Activated CD8-positive, alpha-beta memory T cell treated with anti-CD3 and anti-CD28 coated beads for 36 hours (primary cell): ENCODE measurements around the gene HILPDA. TPM values are rescaled to one million over a fixed set of nuclear protein-coding genes. Genes with fewer than 3 reads are reported as not detected.
"Not testable (repeated sequence)": the region's sequence is repeated elsewhere in the genome, so short reads cannot be mapped to it uniquely, and the experiment has no call there.

Experiments
- CTCF ChIA-PET: fragments of 350-600 bp; sonication (Branson Sonifier 250); formaldehyde crosslinking; loops from one replicate; lab custom pipeline; 2021; ENCODE audit warnings: antibody characterized with exemption; lab: Charles Lee
- POLR2A ChIA-PET: fragments of 350-600 bp; sonication (Branson Sonifier 250); formaldehyde crosslinking; loops from one replicate; lab custom pipeline; 2021; ENCODE audit warnings: antibody characterized with exemption; lab: Charles Lee
- total RNA-seq, 2 experiments: library from RNA; stranded (reverse); gene quantifications; one replicate each; pipeline ENCODE4 v1.2.3, GENCODE V29; 2021

The HILPDA gene
- total RNA-seq, 2 experiments from 2014 or later: 49.9 to 53.1 TPM

DNA sequence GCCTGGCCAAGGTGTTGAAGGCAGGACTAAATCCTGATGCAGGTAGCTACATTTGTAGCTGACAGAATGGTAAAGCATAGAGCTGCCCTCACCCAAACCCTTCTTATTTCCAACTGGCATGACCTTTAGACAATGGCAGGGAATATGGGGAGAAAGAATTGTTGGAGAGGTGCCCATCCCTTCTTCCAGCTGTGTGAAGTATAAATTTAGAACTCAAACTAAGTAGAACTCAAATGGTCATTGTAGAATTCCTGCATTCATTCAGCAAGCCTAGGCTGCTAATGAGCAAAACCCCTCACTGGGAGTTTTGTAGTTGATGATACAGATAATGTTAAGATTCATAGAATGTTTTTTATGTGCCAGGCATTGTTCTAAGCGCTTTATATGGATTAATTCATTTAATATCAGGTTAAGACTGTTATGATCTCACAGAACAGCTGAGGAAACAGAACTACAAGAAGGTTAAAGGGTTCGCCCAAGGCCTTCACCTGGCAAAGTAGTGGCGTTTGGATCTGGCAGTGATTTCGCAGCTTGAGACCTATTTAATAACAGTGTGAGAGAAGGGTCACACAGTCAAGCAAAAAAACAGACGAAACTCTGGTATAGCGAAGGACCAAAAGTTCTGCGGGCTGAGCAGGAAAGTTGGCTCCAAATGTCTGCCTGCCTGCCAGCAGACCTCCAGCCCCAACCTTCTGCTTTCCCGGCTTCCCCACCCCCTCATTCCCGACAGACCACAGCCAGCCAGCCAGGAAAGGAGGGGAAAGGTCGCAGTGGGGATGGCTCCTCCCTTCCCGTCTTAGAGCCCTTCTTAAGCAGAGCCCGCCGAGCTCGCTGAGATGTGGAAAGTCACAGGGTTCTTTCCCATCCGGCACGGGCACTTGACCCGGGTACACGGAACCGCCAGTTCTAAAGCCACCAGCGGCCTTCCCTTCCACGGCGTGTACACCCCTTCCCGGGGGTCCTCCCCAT, 1.6 kb upstream of the HILPDA start:
- CTCF ChIA-PET: interaction anchor here (0.6 to 2.9 kb wide), 6 partner anchors 12 to 1168 kb away, joined by 3 to 20 read pairs (median 3); no protein-coding TSS in a partner anchor
- POLR2A ChIA-PET: no interaction called here

DNA sequence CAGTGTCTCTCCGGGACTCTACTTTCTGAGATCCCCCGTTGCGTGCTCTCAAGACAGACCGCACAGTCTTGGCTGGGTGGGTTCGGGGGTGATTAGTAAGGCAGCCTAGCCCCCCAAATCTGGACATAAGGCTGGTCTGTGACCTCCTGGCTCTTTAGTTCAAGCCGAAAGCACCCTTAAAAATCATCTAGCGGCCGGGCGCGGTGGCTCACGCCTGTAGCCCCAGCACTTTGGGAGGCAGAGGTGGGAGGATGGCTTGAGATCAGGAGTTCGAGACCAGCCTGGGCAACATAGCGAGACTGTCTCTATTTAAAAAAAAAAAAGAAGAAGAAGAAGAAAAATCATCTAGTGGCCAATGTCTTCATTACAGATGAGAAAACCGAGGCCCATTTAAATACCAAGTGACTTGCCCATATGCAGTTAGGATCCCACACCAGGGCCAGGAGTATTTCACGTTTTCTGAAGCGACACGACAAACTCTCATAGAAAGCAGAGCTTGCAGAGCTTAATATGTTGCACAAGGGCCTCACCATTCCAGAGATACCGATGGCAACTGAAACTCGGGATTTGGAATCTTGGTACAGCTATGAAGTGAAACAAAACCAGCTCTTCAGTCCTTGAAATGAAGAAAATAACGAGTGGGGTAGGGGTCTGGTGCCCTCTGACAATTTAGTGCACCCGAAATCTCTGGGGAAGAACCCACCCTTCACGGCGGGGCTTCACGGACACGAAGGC, 703 bp upstream of the HILPDA start:
- ChIA-PET CTCF (interaction anchor here (0.7 to 1.4 kb wide), 7 partner anchors 11 to 43 kb away, joined by 3 to 10 read pairs (median 4); no protein-coding TSS in a partner anchor), POLR2A (interaction anchor here (0.8 to 0.9 kb wide), 2 partner anchors 28 to 45 kb away, joined by 3 read pairs; partner anchors contain the start of gene IMPDH1)

DNA sequence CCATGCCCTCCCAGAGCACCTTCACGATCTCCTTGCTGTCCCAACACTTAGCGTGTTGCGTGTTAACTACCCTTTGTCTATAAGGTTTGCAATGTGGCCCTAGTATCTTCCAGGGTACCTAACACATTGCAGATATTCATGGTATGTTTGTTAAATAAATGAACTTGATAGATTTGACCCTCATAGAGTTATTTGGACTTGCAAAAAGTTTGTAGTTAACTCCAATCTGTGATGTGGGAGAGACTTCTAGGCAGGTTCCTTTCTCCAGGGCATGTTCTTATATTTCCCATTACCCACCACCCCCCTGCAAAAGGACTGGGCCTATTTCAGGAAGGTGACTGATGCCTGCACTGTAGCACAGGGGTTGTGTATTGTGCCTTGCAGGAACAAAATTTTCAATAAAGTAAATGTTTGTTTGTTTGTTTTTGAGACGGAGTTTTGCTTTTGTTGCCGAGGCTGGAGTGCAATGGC, 612 bp downstream of the HILPDA start:
- POLR2A ChIA-PET: no interaction called here
- CTCF ChIA-PET: interaction anchor here (1.1 to 2.3 kb wide), 3 partner anchors 29 to 44 kb away, joined by 3 to 8 read pairs (median 4); no protein-coding TSS in a partner anchor

DNA sequence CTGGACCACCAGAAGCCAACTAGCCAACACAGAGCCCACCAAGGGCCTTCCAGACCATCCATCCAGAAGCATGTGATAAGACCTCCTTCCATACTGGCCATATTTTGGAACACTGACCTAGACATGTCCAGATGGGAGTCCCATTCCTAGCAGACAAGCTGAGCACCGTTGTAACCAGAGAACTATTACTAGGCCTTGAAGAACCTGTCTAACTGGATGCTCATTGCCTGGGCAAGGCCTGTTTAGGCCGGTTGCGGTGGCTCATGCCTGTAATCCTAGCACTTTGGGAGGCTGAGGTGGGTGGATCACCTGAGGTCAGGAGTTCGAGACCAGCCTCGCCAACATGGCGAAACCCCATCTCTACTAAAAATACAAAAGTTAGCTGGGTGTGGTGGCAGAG, 1.7 kb downstream of the HILPDA start:
- ChIA-PET CTCF (interaction anchor here (0.8 to 2.3 kb wide), 3 partner anchors 17 to 30 kb away, joined by 3 to 8 read pairs (median 3); no protein-coding TSS in a partner anchor), POLR2A (interaction anchor here (0.6 kb wide), 1 partner anchor 31 kb away, joined by 4 read pairs; no protein-coding TSS in a partner anchor)

DNA sequence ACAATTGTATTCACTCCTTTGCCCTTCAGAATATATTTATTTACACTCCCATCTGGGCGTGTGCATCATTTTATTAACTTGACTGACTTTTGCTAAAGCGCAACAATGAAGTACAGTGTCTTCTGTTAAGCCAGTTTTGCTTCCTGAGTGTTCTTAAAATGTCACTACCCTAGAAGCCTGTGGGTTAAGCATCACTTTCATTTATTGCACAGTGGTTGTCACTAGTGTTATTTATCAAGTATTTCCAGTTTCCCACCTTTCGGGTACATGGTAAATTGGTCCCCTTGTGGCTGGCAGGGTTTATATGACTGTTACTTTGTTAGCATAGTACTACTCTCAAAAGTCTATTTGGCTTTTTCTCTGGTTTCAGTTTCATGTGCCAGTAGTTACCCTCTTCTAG, 3.3 kb downstream of the HILPDA start:
- ChIA-PET CTCF (interaction anchor here (1.3 to 3.1 kb wide), 3 partner anchors 14 to 42 kb away, joined by 7 to 113 read pairs (median 16); no protein-coding TSS in a partner anchor), POLR2A (interaction anchor here (1.4 kb wide), 1 partner anchor 32 kb away, joined by 5 read pairs; no protein-coding TSS in a partner anchor)

DNA sequence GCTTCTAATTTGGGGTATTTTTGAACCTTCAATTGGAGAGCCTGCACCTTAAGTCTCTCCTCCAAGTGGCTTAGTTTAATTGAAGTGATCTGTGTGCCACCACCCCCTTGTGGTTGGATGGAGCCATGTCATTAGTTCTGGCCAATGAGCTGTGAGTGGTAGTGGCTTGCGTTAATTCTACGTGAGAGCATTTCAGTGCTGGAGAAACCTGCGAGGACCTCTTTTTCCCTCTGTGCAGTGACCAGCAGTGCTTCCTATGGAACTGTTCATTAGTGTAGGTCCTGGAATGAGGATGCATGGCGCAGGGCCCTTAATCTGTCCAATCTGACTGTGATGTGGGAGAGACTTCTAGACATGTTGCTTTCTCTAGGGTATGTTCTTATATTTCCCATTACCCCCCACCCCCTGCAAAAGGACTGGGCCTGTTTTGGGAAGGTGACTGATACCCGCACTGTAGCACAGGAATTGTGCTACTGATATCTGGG, 3.8 kb downstream of the HILPDA start:
- ChIA-PET CTCF (interaction anchor here (1.0 to 3.1 kb wide), 4 partner anchors 15 to 43 kb away, joined by 5 to 113 read pairs (median 12); no protein-coding TSS in a partner anchor), POLR2A (interaction anchor here (0.6 to 1.4 kb wide), 2 partner anchors 33 to 372 kb away, joined by 3 to 5 read pairs; no protein-coding TSS in a partner anchor)

DNA sequence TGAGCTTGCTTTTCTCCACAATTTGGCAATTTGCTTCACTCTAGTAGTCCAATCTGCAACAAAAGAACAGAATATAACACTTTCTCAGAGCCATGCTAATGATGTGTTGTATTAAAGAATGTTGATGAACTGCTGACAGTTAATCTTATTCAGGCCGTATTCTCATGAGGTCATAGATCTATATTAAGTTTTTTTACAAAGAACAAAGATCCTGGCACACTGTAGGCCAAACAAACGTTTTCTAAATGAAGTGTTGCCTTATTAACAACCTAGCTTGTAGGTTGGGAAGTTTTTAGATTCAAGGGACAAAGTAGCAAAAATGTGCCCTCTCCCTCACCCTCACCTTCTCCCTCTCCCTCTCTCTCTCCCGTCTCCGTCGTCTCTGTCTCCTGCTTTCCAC, 6.8 kb downstream of the HILPDA start:
- CTCF ChIA-PET: interaction anchor here (2.0 kb wide), 1 partner anchor 64 kb away, joined by 12 read pairs; no protein-coding TSS in a partner anchor

DNA sequence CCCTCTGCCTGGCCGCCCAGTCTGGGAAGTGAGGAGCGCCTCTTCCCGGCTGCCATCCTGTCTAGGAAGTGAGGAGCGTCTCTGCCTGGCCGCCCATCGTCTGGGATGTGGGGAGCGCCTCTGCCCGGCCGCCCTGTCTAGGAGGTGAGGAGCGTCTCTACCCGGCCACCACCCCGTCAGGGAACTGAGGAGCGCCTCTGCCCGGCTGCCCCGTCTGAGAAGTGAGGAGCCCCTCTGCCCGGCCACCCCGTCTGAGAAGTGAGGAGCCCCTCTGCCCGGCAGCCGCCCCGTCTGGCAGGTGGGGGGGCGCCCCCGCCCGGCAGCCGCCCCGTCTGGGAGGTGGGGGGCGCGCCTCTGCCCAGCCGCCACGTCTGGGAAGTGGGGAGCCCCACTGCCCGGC, 7.7 kb downstream of the HILPDA start:
- POLR2A ChIA-PET, CTCF ChIA-PET: not testable (repeated sequence)

More for the DNA sequence above, 6.8 kb downstream of the HILPDA start:
- POLR2A ChIA-PET: no interaction called here

DNA sequence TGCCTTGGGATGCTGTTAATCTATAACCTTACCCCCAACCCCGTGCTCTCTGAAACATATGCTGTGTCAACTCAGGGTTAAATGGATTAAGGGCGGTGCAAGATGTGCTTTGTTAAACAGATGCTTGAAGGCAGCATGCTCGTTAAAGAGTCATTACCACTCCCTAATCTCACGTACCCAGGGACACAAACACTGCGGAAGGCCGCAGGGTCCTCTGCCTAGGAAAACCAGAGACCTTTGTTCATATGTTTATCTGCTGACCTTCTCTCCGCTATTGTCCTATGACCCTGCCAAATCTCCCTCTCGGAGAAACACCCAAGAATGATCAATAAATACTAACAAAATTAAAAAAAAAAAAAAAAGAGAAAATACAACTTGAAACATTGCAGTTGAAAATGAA, 8.3 kb downstream of the HILPDA start:
- CTCF ChIA-PET, POLR2A ChIA-PET: not testable (repeated sequence)

DNA sequence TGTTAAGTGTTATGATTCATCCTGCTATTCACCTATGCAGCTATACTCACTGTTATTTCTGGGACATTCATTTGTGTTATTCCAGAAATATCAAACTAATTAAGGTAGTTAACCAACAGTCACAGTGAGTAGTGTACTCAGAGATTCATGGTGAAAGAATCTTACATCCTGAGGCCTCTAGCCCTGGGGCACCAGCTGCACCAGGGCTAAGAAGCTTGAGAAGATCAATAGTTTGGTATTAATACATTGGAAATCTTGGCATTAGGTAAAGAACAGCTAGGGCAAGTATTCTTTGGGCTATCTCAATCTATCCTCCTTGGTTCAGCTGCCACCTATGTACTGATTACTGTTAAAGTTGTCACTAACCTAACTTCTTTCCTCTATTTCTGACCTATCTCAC, 11.2 kb downstream of the HILPDA start:
- POLR2A ChIA-PET, CTCF ChIA-PET: not testable (repeated sequence)

DNA sequence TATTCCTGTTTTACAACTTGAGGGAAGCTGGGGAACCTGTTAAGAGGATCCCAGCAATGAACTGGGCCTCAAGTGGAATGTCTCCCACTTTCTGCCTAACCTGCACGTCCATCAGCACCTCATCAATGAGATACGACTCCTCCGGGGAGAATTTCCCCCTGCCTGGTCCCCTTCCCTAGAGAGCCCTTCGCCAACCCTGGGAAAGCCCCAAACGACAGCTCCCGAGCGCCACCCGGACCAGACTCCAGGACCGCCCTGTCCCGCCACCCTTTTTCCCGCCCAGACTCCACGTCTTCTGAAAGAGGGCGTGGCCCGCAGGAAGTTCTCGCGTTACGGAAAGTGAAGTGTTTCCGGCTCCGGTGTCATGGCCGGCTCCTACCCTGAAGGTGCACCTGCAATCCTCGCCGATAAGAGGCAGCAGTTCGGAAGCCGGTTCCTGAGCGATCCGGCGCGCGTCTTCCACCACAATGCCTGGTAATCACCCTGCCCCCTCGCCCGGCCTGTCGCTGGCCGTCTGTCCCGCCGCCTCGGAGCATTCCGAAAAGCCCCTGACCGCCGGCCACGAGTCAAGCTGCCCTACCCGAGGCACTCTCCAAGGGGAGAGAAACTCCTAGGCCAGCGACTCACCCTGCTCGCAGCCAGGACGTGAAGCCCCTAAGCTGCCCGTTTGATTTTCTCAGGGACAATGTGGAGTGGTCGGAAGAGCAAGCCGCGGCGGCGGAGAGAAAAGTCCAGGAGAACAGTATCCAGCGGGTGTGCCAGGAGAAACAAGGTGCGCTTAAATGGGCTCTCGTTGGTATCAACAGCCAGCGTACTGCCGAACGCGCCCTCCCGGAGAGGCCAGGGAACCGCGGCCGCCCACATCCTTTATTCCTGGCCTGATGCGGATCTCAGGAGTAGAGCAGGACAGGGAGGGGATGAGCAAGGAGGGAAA, 21.0 kb downstream of the HILPDA start, which contains the start of gene METTL2B:
Gene METTL2B (plus strand): TSS at position 347 of the 934 bp plus-strand sequence. CDS start 18 bp downstream, at position 365.
- ChIA-PET POLR2A (interaction anchor here (0.6 to 0.9 kb wide), 3 partner anchors 58 to 116 kb away, joined by 3 to 5 read pairs (median 3); no protein-coding TSS in a partner anchor), CTCF (interaction anchor here (1.0 to 1.1 kb wide), 2 partner anchors 15 to 89 kb away, joined by 3 to 4 read pairs; no protein-coding TSS in a partner anchor)

DNA sequence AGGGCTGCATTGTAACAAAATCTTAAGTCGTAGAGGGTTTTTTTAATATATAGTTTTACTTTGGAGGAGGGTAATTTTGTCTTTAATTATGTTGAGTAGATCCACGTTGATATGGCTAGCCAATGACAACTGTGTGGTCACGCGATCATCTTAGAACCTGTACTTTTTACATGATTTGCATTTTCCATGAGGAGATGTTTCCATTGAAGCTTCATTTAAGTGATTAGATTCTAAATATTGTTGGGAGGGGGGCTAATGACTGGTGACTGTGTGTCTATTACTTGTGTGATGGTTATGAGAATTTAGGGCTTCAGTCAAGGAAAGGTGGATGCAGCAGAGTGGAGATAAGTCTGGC, 21.6 kb downstream of the HILPDA start:
- POLR2A ChIA-PET: interaction anchor here (0.6 kb wide), 1 partner anchor 72 kb away, joined by 3 read pairs; no protein-coding TSS in a partner anchor
- CTCF ChIA-PET: not testable (repeated sequence)

DNA sequence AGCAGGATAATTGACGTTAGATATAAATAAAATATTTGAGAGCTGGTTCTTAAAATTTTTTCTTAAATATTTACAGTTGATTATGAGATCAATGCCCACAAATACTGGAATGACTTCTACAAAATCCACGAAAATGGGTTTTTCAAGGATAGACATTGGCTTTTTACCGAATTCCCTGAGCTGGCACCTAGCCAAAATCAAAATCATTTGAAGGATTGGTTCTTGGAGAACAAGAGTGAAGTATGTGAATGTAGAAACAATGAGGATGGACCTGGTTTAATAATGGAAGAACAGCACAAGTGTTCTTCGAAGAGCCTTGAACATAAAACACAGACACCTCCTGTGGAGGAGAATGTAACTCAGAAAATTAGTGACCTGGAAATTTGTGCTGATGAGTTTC, 23.4 kb downstream of the HILPDA start:
- POLR2A ChIA-PET, CTCF ChIA-PET: not testable (repeated sequence)

DNA sequence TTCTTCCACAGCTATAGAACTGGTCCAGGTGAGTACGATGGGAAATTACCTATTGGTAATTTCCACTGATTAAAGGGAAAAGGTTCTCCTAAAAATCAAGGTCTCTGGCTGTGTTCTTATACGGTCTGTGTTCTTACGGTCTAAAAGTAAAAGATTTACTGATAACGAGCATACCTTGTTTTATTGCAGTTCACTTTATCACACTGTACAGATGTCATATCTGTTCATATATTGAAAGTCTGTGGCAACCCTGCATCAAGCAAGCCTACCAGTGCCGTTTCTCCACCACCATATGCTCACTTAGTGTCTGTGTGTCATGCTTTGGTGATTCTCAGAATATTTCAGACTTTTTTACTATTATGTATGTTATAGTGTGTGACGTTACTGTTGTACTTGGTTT, 32.5 kb downstream of the HILPDA start:
- POLR2A ChIA-PET: not testable (repeated sequence)

DNA sequence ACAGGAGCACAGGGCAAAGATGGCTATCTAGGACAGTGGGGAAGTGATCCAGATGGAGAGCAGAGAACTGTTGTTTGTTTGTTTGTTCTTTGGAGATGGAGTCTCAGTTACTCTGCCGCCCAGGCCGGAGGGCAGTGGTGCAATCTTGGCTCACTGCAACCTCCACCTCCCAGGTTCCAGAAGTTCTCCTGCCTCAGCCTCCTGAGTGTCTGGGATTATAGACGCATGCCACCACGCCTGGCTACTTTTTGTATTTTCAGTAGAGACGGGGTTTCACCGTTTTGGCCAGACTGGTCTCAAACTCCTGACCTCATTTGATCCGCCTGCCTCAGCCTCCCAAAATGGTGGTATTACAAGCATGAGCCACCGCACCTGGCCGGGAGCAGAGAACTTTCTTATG, 41.7 kb downstream of the HILPDA start:
- ChIA-PET POLR2A (no interaction called here), CTCF (no interaction called here)

More for the DNA sequence above, 32.5 kb downstream of the HILPDA start:
- CTCF ChIA-PET: not testable (repeated sequence)

DNA sequence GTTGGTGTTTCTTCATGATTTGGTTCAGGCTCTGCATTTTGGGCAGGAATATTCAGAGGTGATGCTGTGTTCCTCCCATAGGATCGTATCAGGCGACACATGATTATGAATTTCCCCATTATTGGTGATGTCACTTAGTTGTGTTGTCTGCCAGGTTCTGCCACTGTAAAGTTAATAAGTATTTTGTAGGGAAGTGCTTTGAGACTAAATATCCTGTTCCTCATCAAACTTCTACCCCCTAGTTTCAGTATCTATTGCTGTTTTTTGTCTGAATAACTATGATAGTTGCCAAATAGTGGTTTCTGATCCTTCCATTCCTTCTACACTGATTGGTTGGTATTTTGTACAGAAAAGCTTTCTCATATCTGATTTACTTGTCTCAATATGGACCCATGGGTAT, 49.7 kb downstream of the HILPDA start:
- CTCF ChIA-PET, POLR2A ChIA-PET: not testable (repeated sequence)

DNA sequence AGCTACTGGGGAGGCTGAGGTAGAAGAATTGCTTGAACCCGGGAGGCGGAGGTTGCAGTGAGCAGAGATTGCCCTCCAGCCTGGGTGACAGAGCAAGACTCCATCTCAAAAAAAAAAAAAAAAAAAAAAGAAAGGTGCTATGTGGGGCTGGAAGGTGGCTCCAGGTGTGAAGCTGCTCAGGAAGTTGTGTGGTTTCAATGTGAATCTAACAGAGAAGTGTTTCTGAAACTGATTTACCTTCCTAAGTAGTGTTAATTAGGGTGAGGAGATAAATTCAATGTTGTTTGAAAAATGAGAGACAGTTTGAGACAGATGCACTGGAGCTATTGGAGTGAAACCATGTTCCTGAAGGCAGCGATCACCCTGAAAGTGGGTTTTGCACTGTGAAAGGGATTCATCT, 51.1 kb downstream of the HILPDA start:
- POLR2A ChIA-PET: interaction anchor here (0.6 kb wide), 1 partner anchor 29 kb away, joined by 5 read pairs; no protein-coding TSS in a partner anchor
- CTCF ChIA-PET: not testable (repeated sequence)
